PFSK-1 (cell line): ENCODE measurements around the gene SOBP.

Experiments used
- FOXP2 ChIP-seq: optimal IDR thresholded peaks from 2 replicates; pipeline ENCODE3; 2011; ENCODE audit warnings: borderline replicate concordance, control low read depth, inconsistent platforms; ENCODE audit not compliant: insufficient read depth; ENCODE audit errors: extremely low read length, extremely low read depth
- POLR2AphosphoS5 ChIP-seq: IDR thresholded peaks from 2 replicates; pipeline ENCODE4 v1.6.1; 2012; ENCODE audit warnings: low read depth, mild to moderate bottlenecking, control low read depth, low read length, moderate library complexity
- REST ChIP-seq, 2 experiments: IDR thresholded peaks; 2 replicates each; pipeline versions ENCODE4 v1.6.1 to v1.8.0; 2011 to 2012; ENCODE audit warnings: low read depth in 2 of 2, low read length in 2 of 2, control low read depth in 1 of 2, inconsistent platforms in 1 of 2, mild to moderate bottlenecking in 1 of 2, moderate library complexity in 1 of 2; ENCODE audit not compliant: insufficient read depth in 1 of 2
- TAF1 ChIP-seq: IDR thresholded peaks from 2 replicates; pipeline ENCODE4 v1.6.1; 2012; ENCODE audit warnings: low read length, control low read depth, borderline replicate concordance; ENCODE audit not compliant: insufficient read depth

GRCh38 chr6:107496892-107497684, 7.2 kb downstream of the SOBP start:
- TF ChIP-seq POLR2AphosphoS5 (no peak), REST (IDR thresholded peaks at IDR 0.05; ENCODE audit: insufficient read depth in 1 of 2, low read depth in 2 of 2, low read length in 2 of 2) (no peak), TAF1 (no peak), FOXP2 (no peak)
